GM10266 (cell line): ENCODE results near the gene FOXG1.

ENCODE experiments used
- DNase-seq: peaks from one replicate; pipeline ENCODE4 v3.0.0; 2012; ENCODE audit errors: extremely low spot score
- CTCF ChIP-seq: IDR thresholded peaks from 2 replicates; pipeline ENCODE4 v1.5.1; 2012; ENCODE audit warnings: mild to moderate bottlenecking, low read depth; ENCODE audit not compliant: control insufficient read depth, insufficient read depth; ENCODE audit errors: missing control alignments

FOXG1 gene

GRCh38 chr14:28766469-28766955, at the start of gene FOXG1:
Gene FOXG1 (plus strand): TSS chr14:28766787. CDS start chr14:28767280, 493 bp downstream.
- DNase-seq, result no peak

GRCh38 chr14:28719130-28719529, 47.5 kb upstream of the FOXG1 start:
- no peak for DNase-seq
- TF ChIP-seq CTCF, result no peak

More at GRCh38 chr14:28766469-28766955, at the start of gene FOXG1:
- TF ChIP-seq CTCF, result no peak

- DNase-seq, result no peak
- no peak for TF ChIP-seq CTCF
Observed at GRCh38 chr14:28731358-28731757, 35.2 kb upstream of the FOXG1 start.

- DNase-seq, result no peak
- TF ChIP-seq CTCF, result no peak
Observed at GRCh38 chr14:28742171-28742846, 24.3 kb upstream of the FOXG1 start.

GRCh38 chr14:28744126-28744525, 22.5 kb upstream of the FOXG1 start:
- TF ChIP-seq CTCF, result no peak
- DNase-seq, result no peak

- TF ChIP-seq CTCF, result no peak
- no peak for DNase-seq
Observed at GRCh38 chr14:28745176-28745575, 21.4 kb upstream of the FOXG1 start.

GRCh38 chr14:28746247-28746646, 20.3 kb upstream of the FOXG1 start:
- no peak for DNase-seq

More at GRCh38 chr14:28746247-28746646, 20.3 kb upstream of the FOXG1 start:
- no peak for TF ChIP-seq CTCF
